ENCODE results near the gene ACTRT3. TPM values are rescaled to one million over a fixed set of nuclear protein-coding genes. Genes with fewer than 3 reads are reported as not detected.

Gene ACTRT3
- total RNA-seq, result 2.8 and 6.0 TPM in 2 replicates

GRCh38 chr3:169769287-169770181 is at the start of gene ACTRT3:
Gene ACTRT3, minus strand, starts transcription at chr3:169769561. Its CDS starts 41 bp downstream, at chr3:169769520.

GRCh38 chr3:169812332-169813235 is 43.2 kb upstream of the ACTRT3 start, which contains the start of the genes LRRC34 and LRRIQ4:
Gene LRRC34, minus strand, starts transcription at chr3:169812904. Its CDS starts 356 bp downstream, at chr3:169812548.
Gene LRRIQ4, plus strand, starts transcription at chr3:169812870. Its CDS starts 9,052 bp downstream, at chr3:169821922.

GRCh38 chr3:169772897-169773816 is 3.8 kb upstream of the ACTRT3 start, which contains the start of gene MYNN:
Gene MYNN, plus strand, starts transcription at chr3:169773396. Its CDS starts 900 bp downstream, at chr3:169774296.

GRCh38 chr3:169764882-169765612 is 4.3 kb downstream of the ACTRT3 start, which contains the start of gene TERC:
Gene TERC, minus strand, starts transcription at chr3:169765060.

Small RNAs within 50 kb of the gene (small RNA-seq; reads per million reads assigned to genes)
- not detected for gene RNU6-637P (ENCODE audit: low replicate concordance)

Other genes starting within 250 kb of the ACTRT3 start
- 2.4 and 48.0 TPM in 2 replicates for gene MECOM, start 105.8 kb downstream of the ACTRT3 start, total RNA-seq
- 327 and 718 TPM in 2 replicates for gene TERC, start 4.5 kb downstream of the ACTRT3 start, total RNA-seq
- gene MYNN, start 3.8 kb upstream of the ACTRT3 start, total RNA-seq, result 15.1 and 18.0 TPM in 2 replicates
- 0.14 TPM in 1 of 2 replicates, not detected in the other for gene LRRIQ4, start 43.3 kb upstream of the ACTRT3 start, total RNA-seq
- gene LRRC34, start 43.3 kb upstream of the ACTRT3 start, total RNA-seq, result 1.8 and 6.6 TPM in 2 replicates
- gene LRRC31, start 100.4 kb upstream of the ACTRT3 start, total RNA-seq, result not detected in 2 replicates
- not detected in 2 replicates for gene SAMD7, start 142.0 kb upstream of the ACTRT3 start, total RNA-seq
- gene SEC62, start 197.2 kb upstream of the ACTRT3 start, total RNA-seq, result 37.2 and 51.4 TPM in 2 replicates

All from placental pericyte (primary cell).